Measurements from ENCODE around the gene SH2D4B.

The SH2D4B gene

DNA sequence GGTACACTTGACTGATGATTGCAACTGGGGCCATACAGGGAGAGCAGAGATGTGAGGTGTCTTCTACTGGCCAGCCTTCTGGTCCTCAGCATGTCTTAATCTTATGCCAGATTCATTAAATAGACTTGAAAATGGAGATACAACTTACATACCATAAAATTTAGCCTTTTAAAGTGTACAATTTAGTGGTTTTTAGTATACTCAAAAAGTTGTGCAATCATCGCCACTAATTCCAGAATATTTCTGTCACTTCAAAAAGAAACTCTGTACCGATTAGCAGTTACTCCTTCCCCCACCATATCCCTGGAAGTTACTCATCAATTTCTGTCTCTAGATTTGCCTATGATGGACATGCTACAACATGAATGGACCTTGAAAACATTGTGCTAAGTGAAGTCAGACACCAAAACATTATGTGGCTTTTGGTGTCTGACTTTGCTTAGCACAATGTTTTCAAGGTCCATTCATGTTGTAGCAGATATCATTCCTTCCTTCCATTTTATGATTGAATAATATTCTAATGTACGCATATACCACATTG lies 53.0 kb downstream of the SH2D4B start:
- H3K9me3 ChIP-seq (ENCODE audit: severe bottlenecking): no peaks in the 10 kb centered on the region
- no peak for DNase-seq
- no peak overlapping the region for H3K27ac ChIP-seq
- no peaks in the 10 kb centered on the region for H3K36me3 ChIP-seq
- TF ChIP-seq, protein P1, sequence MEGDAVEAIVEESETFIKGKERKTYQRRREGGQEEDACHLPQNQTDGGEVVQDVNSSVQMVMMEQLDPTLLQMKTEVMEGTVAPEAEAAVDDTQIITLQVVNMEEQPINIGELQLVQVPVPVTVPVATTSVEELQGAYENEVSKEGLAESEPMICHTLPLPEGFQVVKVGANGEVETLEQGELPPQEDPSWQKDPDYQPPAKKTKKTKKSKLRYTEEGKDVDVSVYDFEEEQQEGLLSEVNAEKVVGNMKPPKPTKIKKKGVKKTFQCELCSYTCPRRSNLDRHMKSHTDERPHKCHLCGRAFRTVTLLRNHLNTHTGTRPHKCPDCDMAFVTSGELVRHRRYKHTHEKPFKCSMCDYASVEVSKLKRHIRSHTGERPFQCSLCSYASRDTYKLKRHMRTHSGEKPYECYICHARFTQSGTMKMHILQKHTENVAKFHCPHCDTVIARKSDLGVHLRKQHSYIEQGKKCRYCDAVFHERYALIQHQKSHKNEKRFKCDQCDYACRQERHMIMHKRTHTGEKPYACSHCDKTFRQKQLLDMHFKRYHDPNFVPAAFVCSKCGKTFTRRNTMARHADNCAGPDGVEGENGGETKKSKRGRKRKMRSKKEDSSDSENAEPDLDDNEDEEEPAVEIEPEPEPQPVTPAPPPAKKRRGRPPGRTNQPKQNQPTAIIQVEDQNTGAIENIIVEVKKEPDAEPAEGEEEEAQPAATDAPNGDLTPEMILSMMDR (IDR thresholded peaks at IDR 0.05; ENCODE audit: low read depth, low read length): no peak
- H3K27me3 ChIP-seq (ENCODE audit: insufficient read depth, low read depth, severe bottlenecking): no peaks in the 10 kb centered on the region
- H3K4me3 ChIP-seq (ENCODE audit: low read depth, low read length): no peak overlapping the region

DNA sequence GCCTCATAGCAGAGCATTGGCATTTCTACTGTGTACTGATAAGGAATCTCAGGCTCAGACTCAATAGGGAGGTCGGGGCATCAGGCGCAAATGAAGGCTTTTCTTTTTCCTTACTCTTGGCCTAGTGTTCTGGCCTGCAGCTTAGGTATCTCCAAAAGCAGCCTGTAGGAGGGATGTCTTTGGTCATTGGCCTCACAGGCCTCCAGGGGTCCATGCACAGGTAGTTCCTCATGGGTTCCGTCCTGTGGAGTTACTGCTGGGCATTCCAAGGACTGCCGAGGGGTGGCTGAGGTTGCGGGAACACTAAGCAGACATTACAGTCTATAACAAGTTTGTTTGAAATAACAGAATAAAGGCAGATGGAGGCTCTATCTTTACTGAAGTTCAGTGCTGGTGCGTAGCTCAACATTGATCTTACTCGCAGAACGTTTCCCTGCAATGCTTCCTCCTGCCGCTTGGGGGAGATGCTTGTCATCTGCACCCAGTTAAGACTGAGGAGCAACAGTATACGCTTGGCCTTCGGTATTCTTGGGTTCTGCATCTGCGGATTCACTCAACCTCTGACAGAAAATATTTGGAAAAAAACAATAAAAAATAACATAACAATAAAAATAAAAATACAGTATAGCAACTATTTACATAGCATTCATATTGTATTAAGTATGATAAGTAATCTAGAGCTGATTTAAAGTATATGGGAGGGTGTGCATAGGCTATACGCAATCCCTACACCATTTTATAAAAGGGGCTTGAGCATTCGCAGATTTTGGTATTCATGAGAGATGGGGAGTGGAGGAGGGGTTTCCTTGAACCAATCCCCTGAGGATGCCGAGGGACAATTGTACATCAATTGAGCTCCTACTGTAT lies 58.9 kb downstream of the SH2D4B start:
- no peaks in the 10 kb centered on the region for H3K36me3 ChIP-seq
- no peaks in the 10 kb centered on the region for H3K27me3 ChIP-seq (ENCODE audit: insufficient read depth, low read depth, severe bottlenecking)
- no peaks in the 10 kb centered on the region for H3K9me3 ChIP-seq (ENCODE audit: severe bottlenecking)
- H3K4me3 ChIP-seq (ENCODE audit: low read depth, low read length): no peak overlapping the region
- peak; percentile 35 for DNase-seq
- no peak overlapping the region for H3K27ac ChIP-seq
- TF ChIP-seq, protein P1 (IDR thresholded peaks at IDR 0.05; ENCODE audit: low read depth, low read length): peak; percentile 82

DNA sequence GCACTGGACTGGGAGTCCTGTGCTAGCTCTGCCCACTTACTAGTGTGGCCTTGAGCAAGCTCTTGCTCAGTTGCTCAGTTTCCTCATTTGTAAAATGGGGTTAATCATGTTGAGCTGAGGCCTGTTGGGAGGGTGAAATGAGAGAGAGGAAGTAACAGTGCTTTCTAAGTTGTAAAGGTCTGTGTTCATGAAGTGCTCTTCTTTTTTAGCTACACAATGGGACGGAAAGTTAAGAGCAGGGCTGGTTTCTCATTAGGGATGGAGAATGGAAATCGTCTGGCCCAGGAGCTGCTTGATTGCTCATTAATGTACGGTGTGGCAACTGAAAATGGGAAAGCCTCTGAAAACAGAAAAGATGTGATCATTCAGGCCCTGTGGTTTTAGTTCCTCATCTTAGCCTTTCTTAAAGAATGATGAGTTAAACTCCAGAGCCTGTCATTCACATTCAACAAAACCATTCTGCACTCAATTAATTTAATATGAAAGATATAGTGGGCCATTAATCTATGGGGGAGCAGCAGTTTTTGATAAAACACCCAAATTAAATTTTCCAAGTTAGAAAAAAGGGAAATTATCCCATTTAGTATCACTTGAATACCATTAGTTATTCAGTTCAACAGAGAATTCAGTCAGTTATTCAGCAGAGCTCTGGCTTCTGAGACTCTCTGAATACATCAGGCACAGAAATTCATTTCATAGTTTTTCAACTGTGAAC lies 60.5 kb downstream of the SH2D4B start:
- Histone ChIP-seq H3K36me3 (no peaks in the 10 kb centered on the region), H3K27me3 (ENCODE audit: insufficient read depth, low read depth, severe bottlenecking) (no peaks in the 10 kb centered on the region), H3K4me3 (ENCODE audit: low read depth, low read length) (no peak overlapping the region), H3K9me3 (ENCODE audit: severe bottlenecking) (no peaks in the 10 kb centered on the region), H3K27ac (no peak overlapping the region)
- no peak for DNase-seq
- TF ChIP-seq, protein P1 (IDR thresholded peaks at IDR 0.05; ENCODE audit: low read depth, low read length): no peak

DNA sequence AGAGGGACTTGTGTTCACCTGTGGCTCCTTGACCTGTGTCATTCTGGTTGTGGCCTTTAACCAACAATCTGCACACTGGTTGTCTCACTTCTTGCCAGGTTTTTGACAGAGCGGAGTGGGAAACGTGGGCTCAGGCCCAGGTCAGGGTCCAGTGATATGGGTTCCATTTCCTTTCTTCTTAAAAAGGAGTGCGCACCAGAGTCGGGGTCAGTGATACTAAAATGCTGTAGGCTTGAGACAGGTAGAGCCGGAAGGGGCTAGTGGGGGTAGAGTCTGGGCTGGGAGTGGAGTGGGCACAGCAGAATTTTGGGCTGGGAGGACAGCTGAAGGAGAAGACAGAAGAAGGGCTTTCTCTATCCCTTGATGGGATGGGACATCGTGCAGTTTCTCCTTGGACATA lies 61.2 kb downstream of the SH2D4B start:
- no peaks in the 10 kb centered on the region for H3K27me3 ChIP-seq (ENCODE audit: insufficient read depth, low read depth, severe bottlenecking)
- no peak for DNase-seq
- H3K27ac ChIP-seq: no peak overlapping the region
- H3K9me3 ChIP-seq (ENCODE audit: severe bottlenecking): no peaks in the 10 kb centered on the region
- H3K36me3 ChIP-seq: no peaks in the 10 kb centered on the region
- TF ChIP-seq, protein P1 (IDR thresholded peaks at IDR 0.05; ENCODE audit: low read depth, low read length): no peak
- H3K4me3 ChIP-seq (ENCODE audit: low read depth, low read length): no peak overlapping the region

DNA sequence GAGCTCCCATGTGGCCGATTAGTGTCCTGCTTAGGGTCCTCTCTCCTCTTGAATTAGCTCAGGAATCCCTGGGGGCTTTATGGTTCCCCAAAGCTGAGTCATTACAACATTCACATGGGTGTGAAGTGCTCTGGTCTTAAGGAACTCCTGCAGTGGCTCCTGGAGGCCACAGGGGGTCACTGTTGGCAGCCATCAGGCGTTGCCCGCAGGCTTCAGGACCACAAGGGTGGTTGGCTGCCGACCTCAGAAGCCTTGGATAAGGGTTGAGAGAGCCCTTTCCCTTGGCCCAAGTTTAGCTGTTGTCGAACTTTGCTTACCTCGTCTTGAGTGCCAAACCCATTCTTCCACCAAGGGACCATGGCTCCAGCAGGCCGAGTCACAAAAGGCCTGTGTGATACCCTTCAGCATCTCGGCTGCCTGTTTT lies 61.7 kb downstream of the SH2D4B start:
- Histone ChIP-seq H3K27me3 (ENCODE audit: insufficient read depth, low read depth, severe bottlenecking) (no peaks in the 10 kb centered on the region), H3K27ac (no peak overlapping the region), H3K4me3 (ENCODE audit: low read depth, low read length) (no peak overlapping the region), H3K36me3 (no peaks in the 10 kb centered on the region), H3K9me3 (ENCODE audit: severe bottlenecking) (no peaks in the 10 kb centered on the region)
- DNase-seq: peak; percentile 75
- TF ChIP-seq, protein P1 (IDR thresholded peaks at IDR 0.05; ENCODE audit: low read depth, low read length): peak; percentile 93
